HUES48 (cell line): Measurements from ENCODE around the gene NPIPB6.

ENCODE experiments used
- H3K27ac ChIP-seq: one replicate; pipeline ENCODE4 v1.7.0; 2013; ENCODE audit warnings: low read depth, low read length, inconsistent platforms
- H3K27me3 ChIP-seq: 2 replicates; pipeline ENCODE4 v1.6.1; 2013; ENCODE audit warnings: mild to moderate bottlenecking, low read length; ENCODE audit not compliant: control insufficient read depth, insufficient read depth
- H3K36me3 ChIP-seq: 2 replicates; pipeline ENCODE4 v1.6.1; 2013; ENCODE audit warnings: low read length; ENCODE audit not compliant: control insufficient read depth, insufficient read depth
- H3K4me1 ChIP-seq: 2 replicates; pipeline ENCODE4 v1.6.1; 2013; ENCODE audit warnings: mild to moderate bottlenecking, low read length; ENCODE audit not compliant: control insufficient read depth, insufficient read depth
- H3K4me3 ChIP-seq: 2 replicates; pipeline ENCODE4 v1.5.1; 2013; ENCODE audit warnings: mild to moderate bottlenecking, low read depth, low read length
- H3K9ac ChIP-seq: 2 replicates; pipeline ENCODE4 v1.6.1; 2013; ENCODE audit warnings: mild to moderate bottlenecking, low read depth, low read length, moderate library complexity
- H3K9me3 ChIP-seq: 2 replicates; pipeline ENCODE4 v1.6.1; 2013; ENCODE audit warnings: low read length; ENCODE audit not compliant: control insufficient read depth, insufficient read depth

The NPIPB6 gene

DNA sequence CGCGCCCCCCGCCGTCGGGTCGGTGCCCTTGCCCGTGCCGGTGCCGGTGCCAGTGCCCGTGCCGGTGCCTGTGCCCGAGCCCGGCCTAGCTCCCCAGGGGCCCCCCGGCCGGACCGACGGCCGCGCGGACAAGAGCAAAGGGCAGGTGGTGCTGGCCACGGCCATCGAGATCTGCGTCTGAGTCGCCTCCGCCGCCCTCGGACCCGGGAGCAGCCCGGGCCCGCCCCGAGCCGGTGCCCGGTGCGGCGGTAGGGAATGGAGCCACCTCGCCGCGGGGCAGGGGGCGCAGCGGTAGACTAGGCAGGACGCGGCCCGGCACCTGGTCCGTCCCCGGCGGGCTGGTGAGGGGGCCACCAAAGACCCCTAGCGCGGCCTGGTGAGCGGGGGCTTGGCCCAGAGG is 42.6 kb downstream of the NPIPB6 start:
- Histone ChIP-seq H3K27me3 (no peaks in the 10 kb centered on the region), H3K9ac (no peak overlapping the region), H3K4me3 (no peak overlapping the region), H3K27ac (no peak overlapping the region), H3K36me3 (peaks cover 24% of the 10 kb centered on the region), H3K9me3 (no peaks in the 10 kb centered on the region), H3K4me1 (no peaks in the 10 kb centered on the region)

DNA sequence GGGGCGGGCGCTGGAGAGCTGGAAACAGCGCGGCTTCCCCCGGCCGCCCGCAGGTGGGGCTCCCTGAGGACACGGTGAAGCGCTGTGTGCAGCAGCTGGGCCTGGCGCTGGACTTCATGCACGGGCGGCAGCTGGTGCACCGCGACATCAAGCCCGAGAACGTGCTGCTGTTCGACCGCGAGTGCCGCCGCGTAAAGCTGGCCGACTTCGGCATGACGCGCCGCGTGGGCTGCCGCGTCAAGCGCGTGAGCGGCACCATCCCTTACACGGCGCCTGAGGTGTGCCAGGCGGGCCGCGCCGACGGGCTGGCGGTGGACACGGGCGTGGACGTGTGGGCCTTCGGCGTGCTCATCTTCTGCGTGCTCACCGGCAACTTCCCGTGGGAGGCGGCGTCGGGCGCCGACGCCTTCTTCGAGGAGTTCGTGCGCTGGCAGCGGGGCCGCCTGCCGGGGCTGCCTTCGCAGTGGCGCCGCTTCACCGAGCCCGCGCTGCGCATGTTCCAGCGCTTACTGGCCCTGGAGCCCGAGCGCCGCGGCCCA is 43.2 kb downstream of the NPIPB6 start:
- peaks cover 24% of the 10 kb centered on the region for H3K36me3 ChIP-seq
- no peak overlapping the region for H3K9ac ChIP-seq
- H3K27ac ChIP-seq = no peak overlapping the region
- H3K4me1 ChIP-seq = no peaks in the 10 kb centered on the region
- no peaks in the 10 kb centered on the region for H3K27me3 ChIP-seq
- H3K9me3 ChIP-seq = no peaks in the 10 kb centered on the region
- no peak overlapping the region for H3K4me3 ChIP-seq

DNA sequence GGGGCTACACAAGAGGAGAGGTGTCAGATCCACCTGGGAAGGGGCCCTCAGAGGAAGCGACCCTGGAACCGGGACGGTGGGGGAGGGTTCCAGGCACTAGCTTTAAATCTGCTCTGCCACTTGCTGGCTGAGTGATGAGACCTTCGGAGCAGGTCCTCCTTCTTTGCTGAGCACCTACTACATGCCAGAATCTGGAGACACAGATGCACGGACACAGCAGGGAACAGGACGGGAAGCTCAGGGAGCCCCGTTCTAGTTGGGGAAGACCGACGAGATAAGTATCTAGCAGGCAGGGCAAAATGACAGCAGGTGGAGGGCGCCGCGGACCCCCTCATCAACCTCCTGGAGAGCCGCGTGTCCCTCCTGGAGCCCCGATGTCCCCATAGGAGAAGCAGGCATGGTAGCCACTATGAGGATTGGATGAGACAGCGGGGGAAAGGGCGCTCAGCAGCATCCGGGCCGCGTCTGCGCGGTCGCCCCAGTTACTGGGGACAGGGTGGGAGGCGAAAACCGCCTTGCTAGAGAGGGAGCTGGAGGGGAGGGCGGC is 43.8 kb downstream of the NPIPB6 start:
- Histone ChIP-seq H3K9me3 (no peaks in the 10 kb centered on the region), H3K9ac (no peak overlapping the region)

DNA sequence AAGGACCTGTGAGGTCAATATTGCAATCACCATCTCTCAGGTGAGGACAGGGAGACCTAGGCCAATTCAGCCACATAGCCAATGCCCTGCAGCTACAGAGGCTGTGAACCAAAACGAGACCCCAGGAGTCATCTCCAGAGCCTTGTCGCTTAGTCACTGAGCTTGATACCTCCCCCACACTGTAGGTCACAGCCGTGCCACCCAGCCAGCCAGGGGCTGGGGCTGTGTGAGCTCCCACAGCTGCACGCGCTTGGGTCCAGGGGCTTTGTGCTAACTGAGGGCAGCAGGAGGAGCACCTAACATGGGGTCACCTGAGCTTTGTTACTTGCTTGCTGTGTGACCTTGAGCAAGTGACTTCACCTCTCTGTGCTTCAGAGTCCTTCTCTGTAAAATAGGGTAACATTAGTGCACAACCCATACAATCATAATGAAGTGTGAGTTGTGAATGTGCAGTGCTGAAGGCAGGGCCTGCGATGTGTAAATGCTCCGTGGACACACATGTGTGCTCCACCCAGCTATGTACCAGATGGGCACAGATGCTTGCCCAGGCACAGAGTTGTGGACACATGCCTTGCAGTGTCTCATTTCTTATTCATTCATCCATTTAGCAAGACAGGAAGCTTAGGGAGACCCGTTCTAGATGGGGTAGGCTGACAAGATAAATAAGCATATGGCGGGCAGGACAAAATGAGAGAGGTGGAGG is 45.1 kb downstream of the NPIPB6 start:
- Histone ChIP-seq H3K36me3 (peaks cover 24% of the 10 kb centered on the region), H3K4me3 (no peak overlapping the region), H3K4me1 (no peaks in the 10 kb centered on the region), H3K27ac (no peak overlapping the region), H3K27me3 (no peaks in the 10 kb centered on the region), H3K9me3 (no peaks in the 10 kb centered on the region), H3K9ac (no peak overlapping the region)

More for the DNA sequence above, 43.8 kb downstream of the NPIPB6 start:
- Histone ChIP-seq H3K4me3 (no peak overlapping the region), H3K27me3 (no peaks in the 10 kb centered on the region), H3K27ac (no peak overlapping the region), H3K4me1 (no peaks in the 10 kb centered on the region), H3K36me3 (peaks cover 24% of the 10 kb centered on the region)

DNA sequence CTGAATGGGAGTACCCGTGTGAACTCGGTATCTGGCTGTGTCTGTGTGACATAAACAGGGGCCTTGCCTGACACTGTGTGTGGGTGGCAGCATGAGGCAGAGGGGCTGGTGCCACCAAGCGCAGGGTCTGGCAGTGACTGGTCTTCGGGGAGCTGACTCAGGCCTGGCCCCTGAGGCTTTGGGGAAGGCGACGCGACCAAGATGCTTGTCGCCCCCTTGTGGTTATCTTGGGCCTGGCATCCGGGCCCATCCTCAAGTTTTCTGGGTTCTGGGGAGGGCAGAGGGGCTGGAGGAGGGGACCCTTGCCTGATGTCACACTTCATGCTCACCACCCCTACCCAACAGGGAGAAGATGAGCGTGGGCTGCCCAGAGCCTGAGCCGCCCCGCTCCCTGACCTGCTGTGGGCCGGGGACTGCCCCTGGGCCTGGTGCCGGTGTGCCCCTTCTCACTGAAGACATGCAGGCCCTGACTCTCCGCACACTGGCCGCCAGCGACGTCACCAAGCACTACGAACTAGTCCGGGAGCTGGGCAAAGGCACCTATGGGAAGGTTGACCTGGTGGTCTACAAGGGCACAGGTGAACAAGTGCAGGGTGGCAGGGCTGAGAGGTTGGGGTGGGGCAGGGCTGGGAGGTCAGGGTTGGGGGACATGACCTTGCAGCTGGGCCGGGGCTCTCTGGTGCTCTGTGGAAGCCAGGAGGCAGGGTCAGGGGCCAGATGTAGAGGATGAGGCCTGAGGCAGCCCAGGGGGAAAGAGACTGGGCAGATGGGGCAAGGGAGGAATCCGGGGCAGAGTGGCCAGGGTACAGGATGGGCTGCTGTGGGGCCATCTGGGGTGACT is 46.0 kb downstream of the NPIPB6 start:
- no peak overlapping the region for H3K9ac ChIP-seq
- no peaks in the 10 kb centered on the region for H3K4me1 ChIP-seq
- no peak overlapping the region for H3K27ac ChIP-seq
- no peaks in the 10 kb centered on the region for H3K27me3 ChIP-seq
- H3K9me3 ChIP-seq = no peaks in the 10 kb centered on the region
- no peak overlapping the region for H3K4me3 ChIP-seq
- H3K36me3 ChIP-seq = peaks cover 24% of the 10 kb centered on the region

DNA sequence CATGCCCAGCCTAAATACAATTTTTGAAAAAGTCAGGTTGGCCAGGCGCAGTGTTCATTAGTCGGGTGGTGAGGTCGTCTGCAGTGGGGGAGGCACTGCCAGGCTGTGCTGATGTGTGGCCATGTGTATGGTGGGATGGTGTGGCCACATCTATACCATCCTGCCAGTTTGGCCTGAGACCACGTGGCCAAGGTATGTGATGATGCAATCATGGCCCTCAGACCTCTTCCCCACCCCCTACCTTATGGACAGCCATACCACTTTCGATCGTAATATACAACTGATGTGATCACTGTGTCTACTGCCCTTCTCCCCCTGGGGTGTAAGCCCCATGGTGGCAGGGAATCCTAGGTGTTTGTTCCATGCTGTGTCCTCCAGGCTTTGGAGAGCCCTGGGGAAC is 47.3 kb downstream of the NPIPB6 start:
- Histone ChIP-seq H3K27me3 (no peaks in the 10 kb centered on the region), H3K9ac (no peak overlapping the region), H3K9me3 (no peaks in the 10 kb centered on the region), H3K36me3 (peaks cover 29% of the 10 kb centered on the region), H3K4me3 (no peak overlapping the region), H3K4me1 (no peaks in the 10 kb centered on the region), H3K27ac (no peak overlapping the region)

DNA sequence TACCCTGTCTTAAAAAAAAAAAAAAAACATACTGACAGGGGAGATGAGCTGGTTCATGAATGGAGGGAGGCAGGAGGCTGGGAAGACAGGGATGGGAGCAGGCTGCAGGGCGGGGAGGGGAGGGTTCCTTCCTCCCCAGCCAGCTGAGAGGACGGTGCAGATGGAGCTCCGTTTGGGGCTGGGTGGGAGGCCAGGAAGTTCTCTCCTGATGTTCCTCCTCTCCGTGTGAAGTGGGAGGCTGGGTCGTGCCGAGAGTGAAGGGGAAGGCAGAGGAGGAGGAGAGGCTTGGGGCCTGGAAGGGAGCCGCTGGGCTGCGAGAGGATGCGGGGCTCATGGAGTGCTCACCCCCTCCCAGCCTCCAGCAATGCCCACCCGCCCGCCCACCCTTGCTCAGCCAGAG is 49.7 kb downstream of the NPIPB6 start:
- no peaks in the 10 kb centered on the region for H3K9me3 ChIP-seq
- no peaks in the 10 kb centered on the region for H3K4me1 ChIP-seq
- H3K27ac ChIP-seq = no peak overlapping the region
- H3K27me3 ChIP-seq = no peaks in the 10 kb centered on the region
- peaks cover 34% of the 10 kb centered on the region for H3K36me3 ChIP-seq
- no peak overlapping the region for H3K4me3 ChIP-seq
- no peak overlapping the region for H3K9ac ChIP-seq

DNA sequence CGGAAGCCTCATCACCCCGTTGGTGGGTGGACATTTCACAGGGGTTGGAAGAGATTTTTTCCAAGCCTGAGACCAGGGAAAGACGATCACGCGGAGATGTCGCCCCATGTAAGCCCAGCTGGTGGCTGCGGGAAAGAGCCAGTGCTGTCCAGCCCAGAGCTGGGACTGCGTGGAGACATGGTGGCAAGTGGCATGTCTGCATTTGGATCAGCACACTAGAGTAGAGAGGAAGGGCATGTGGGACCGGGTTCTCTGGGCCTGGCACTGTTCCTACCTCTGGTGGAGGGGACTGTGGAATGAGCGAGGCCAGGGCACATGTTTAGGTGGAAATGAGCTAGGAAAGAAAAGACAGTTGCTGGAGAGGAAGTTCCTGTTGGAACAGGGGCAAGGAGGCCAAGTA is 51.0 kb downstream of the NPIPB6 start:
- H3K36me3 ChIP-seq = peaks cover 25% of the 10 kb centered on the region
- no peaks in the 10 kb centered on the region for H3K9me3 ChIP-seq
- H3K4me1 ChIP-seq = no peaks in the 10 kb centered on the region
- H3K27ac ChIP-seq = no peak overlapping the region
- no peaks in the 10 kb centered on the region for H3K27me3 ChIP-seq
- no peak overlapping the region for H3K9ac ChIP-seq
- no peak overlapping the region for H3K4me3 ChIP-seq

DNA sequence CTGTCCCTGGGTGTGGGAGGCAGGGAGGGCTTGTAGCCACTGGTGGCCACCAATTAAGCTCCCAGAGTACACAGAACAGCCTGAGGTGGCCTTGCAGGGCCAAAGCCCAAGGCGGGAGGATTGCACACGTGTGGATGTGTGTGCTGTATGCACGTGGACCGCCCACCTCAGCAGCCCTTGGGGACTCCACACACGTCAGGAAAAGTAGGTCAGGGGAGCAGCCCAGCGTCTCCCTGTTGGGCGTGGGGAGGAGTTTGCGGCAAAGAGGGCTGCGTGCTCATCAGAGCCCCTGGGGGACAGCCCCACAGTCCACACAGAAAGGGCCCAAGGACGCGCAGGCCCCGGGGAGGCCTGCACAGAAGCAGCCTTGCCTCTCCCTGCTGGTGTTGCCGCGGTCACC is 51.4 kb downstream of the NPIPB6 start:
- H3K27ac ChIP-seq = no peak overlapping the region
- H3K36me3 ChIP-seq = peaks cover 25% of the 10 kb centered on the region
- no peaks in the 10 kb centered on the region for H3K4me1 ChIP-seq
- no peaks in the 10 kb centered on the region for H3K27me3 ChIP-seq
- no peak overlapping the region for H3K4me3 ChIP-seq
- H3K9ac ChIP-seq = no peak overlapping the region
- no peaks in the 10 kb centered on the region for H3K9me3 ChIP-seq

DNA sequence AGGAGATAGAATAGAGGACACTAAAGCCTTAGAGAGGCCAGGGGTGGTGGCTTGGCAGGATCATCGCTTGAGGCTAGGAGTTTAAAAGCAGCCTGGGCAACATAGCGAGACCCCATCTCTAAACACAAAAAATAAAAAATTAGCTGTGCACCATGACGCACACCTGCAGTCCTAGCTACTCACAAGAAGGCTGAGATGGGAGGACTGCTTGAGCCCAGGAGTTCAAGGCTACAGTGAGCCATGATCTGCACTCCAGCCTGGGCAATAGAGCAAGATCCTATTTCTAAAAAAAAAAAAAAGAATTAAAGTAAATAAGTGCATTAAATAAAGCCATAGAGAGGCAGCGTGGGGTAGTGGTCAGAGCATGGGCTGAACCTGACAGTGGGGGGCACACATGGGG is 51.9 kb downstream of the NPIPB6 start:
- Histone ChIP-seq H3K4me1 (no peaks in the 10 kb centered on the region), H3K27ac (no peak overlapping the region), H3K4me3 (no peak overlapping the region), H3K9me3 (no peaks in the 10 kb centered on the region), H3K9ac (no peak overlapping the region), H3K36me3 (peaks cover 26% of the 10 kb centered on the region), H3K27me3 (no peaks in the 10 kb centered on the region)

DNA sequence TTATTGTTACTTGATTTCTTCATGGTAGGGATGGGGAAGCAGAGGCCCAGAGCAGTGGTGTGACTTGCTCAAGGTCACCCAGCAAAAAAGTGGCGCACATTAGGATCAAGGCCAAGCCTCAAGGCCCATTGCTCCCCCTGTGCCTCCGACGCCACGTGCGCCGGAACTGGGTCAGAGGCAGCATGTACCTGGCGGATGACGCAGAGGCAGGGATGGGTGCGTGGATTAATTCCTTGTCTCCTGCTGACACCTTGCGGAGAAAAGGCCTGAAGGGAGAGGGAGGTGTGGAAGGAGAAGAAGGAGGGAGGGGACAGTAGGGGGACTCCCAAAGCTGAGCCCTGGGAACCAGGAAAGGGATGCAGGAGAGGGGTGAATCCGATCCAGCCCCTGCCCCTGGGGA is 52.5 kb downstream of the NPIPB6 start:
- H3K36me3 ChIP-seq = peaks cover 30% of the 10 kb centered on the region
- no peaks in the 10 kb centered on the region for H3K9me3 ChIP-seq
- H3K27me3 ChIP-seq = no peaks in the 10 kb centered on the region
- no peak overlapping the region for H3K9ac ChIP-seq
- H3K27ac ChIP-seq = no peak overlapping the region
- H3K4me3 ChIP-seq = no peak overlapping the region
- no peaks in the 10 kb centered on the region for H3K4me1 ChIP-seq
